SK-N-SH (cell line): ENCODE measurements around the gene AQP5. TPM values are rescaled to one million over a fixed set of nuclear protein-coding genes. Genes with fewer than 3 reads are reported as not detected.

Source experiments
- CTCF ChIA-PET: fragments of 300-600, 350-600 bp; formaldehyde crosslinking; extraction: SDS; loops from one replicate; lab custom pipeline; 2021; lab: Yijun Ruan, JAX
- POLR2A ChIA-PET: fragments of 350-600 bp; sonication (Branson Sonifier 250); formaldehyde crosslinking; extraction: SDS; loops from one replicate; lab custom pipeline; 2020; ENCODE audit warnings: antibody characterized with exemption, inconsistent platforms; lab: Yijun Ruan, JAX
- DNase-seq: peaks from one replicate; pipeline ENCODE4 v3.0.0; 2012
- H2AFZ ChIP-seq: fragments of 200-600 bp; sonication (generic); 2 replicates; pipeline ENCODE4 v1.8.1; 2016; ENCODE audit warnings: antibody characterized with exemption, mild to moderate bottlenecking, low read depth
- H3F3A ChIP-seq: fragments of 200-600 bp; sonication (generic); replicated peaks from 2 replicates; pipeline ENCODE3; 2016; ENCODE audit warnings: antibody characterized with exemption, mild to moderate bottlenecking; ENCODE audit not compliant: insufficient read depth
- H3K27ac ChIP-seq, 2 experiments: fragments of 200-500 bp in 1 of 2; fragments of 200-600 bp in 1 of 2; sonication (Bioruptor generic) in 1 of 2; sonication (generic), shearing (Covaris generic) in 1 of 2; 2 replicates each; pipeline versions ENCODE4 v1.5.1 to v1.6.1; 2014 to 2016; ENCODE audit warnings: low read depth in 2 of 2, inconsistent platforms in 1 of 2, low read length in 1 of 2, mild to moderate bottlenecking in 1 of 2, mixed read lengths in 1 of 2
- H3K27me3 ChIP-seq: fragments of 200-600 bp; sonication (generic), shearing (Covaris generic); 2 replicates; pipeline ENCODE4 v1.6.1; 2016; ENCODE audit warnings: mixed run types; ENCODE audit not compliant: insufficient read depth
- H3K36me3 ChIP-seq, 2 experiments: fragments of 200-500 bp in 1 of 2; fragments of 200-600 bp in 1 of 2; sonication (Bioruptor generic) in 1 of 2; sonication (generic) in 1 of 2; replicated peaks in 1 of 2; 2 replicates each; pipeline versions ENCODE3 to v1.5.1; 2014 to 2016; ENCODE audit warnings: low read length in 1 of 2, mild to moderate bottlenecking in 1 of 2; ENCODE audit not compliant: insufficient read depth in 2 of 2, control insufficient read depth in 1 of 2
- H3K4me1 ChIP-seq, 2 experiments: fragments of 200-500 bp in 1 of 2; fragments of 200-600 bp in 1 of 2; sonication (Bioruptor generic) in 1 of 2; sonication (generic), shearing (Covaris generic) in 1 of 2; 2 replicates each; pipeline versions ENCODE4 v1.5.1 to v1.6.1; 2014 to 2016; ENCODE audit warnings: low read depth in 1 of 2, low read length in 1 of 2, mixed run types in 1 of 2; ENCODE audit not compliant: insufficient read depth in 2 of 2, control insufficient read depth in 1 of 2
- H3K4me2 ChIP-seq: fragments of 200-600 bp; sonication (generic), shearing (Covaris generic); 2 replicates; pipeline ENCODE4 v1.6.1; 2017; ENCODE audit warnings: mixed run types
- H3K4me3 ChIP-seq, 2 experiments: fragments of 200-500 bp in 1 of 2; fragments of 200-600 bp in 1 of 2; sonication (Bioruptor generic) in 1 of 2; sonication (generic), shearing (Covaris generic) in 1 of 2; 2 replicates each; pipeline versions ENCODE4 v1.5.1 to v1.8.1; 2014 to 2016; ENCODE audit warnings: low read depth in 2 of 2, inconsistent platforms in 1 of 2, low read length in 1 of 2, mild to moderate bottlenecking in 1 of 2, mixed read lengths in 1 of 2, moderate library complexity in 1 of 2
- H3K79me2 ChIP-seq: fragments of 200-600 bp; sonication (generic); 2 replicates; pipeline ENCODE4 v1.8.1; 2017; ENCODE audit warnings: mild to moderate bottlenecking; ENCODE audit not compliant: insufficient read depth
- H3K9ac ChIP-seq: fragments of 200-600 bp; sonication (generic); 2 replicates; pipeline ENCODE4 v1.6.1; 2017; ENCODE audit warnings: mixed run types
- H3K9me2 ChIP-seq: fragments of 200-600 bp; sonication (generic); 2 replicates; pipeline ENCODE4 v1.6.1; 2017; ENCODE audit warnings: mixed run types
- H3K9me3 ChIP-seq: fragments of 200-600 bp; sonication (generic); 2 replicates; pipeline ENCODE4 v1.6.1; 2017; ENCODE audit warnings: mixed run types, mild to moderate bottlenecking, moderate library complexity
- H4K20me1 ChIP-seq: fragments of 200-600 bp; sonication (generic); 2 replicates; pipeline ENCODE4 v1.6.1; 2017; ENCODE audit warnings: mild to moderate bottlenecking, mixed run types; ENCODE audit not compliant: insufficient read depth
- ELF1 ChIP-seq: IDR thresholded peaks from 2 replicates; pipeline ENCODE4 v1.4.0; 2012
- FOSL2 ChIP-seq: IDR thresholded peaks from 2 replicates; pipeline ENCODE4 v1.4.0; 2012; ENCODE audit warnings: low read depth, mild to moderate bottlenecking, moderate library complexity, borderline replicate concordance
- FOXM1 ChIP-seq: IDR thresholded peaks from 2 replicates; pipeline ENCODE4 v1.4.0; 2012; ENCODE audit warnings: low read depth, mild to moderate bottlenecking
- GABPA ChIP-seq: IDR thresholded peaks from 2 replicates; pipeline ENCODE4 v1.4.0; 2012; ENCODE audit warnings: low read depth, mild to moderate bottlenecking
- MEF2A ChIP-seq: IDR thresholded peaks from 2 replicates; pipeline ENCODE4 v1.4.0; 2012; ENCODE audit warnings: low read depth, borderline replicate concordance
- POLR2AphosphoS5 ChIP-seq: IDR thresholded peaks from 2 replicates; pipeline ENCODE4 v1.6.1; 2012; ENCODE audit warnings: low read depth, low read length
- RAD21 ChIP-seq: IDR thresholded peaks from 2 replicates; pipeline ENCODE4 v1.6.1; 2012; ENCODE audit warnings: mild to moderate bottlenecking, low read length
- REST ChIP-seq: IDR thresholded peaks from 2 replicates; pipeline ENCODE4 v1.6.1; 2012; ENCODE audit warnings: mild to moderate bottlenecking, low read depth, low read length, moderate library complexity
- TCF12 ChIP-seq: IDR thresholded peaks from 2 replicates; pipeline ENCODE4 v1.4.0; 2012
- TEAD4 ChIP-seq: IDR thresholded peaks from 2 replicates; pipeline ENCODE4 v1.4.0; 2012; ENCODE audit warnings: mild to moderate bottlenecking, borderline replicate concordance; ENCODE audit not compliant: insufficient read depth
- WGBS: methylation state at CpG from one replicate; pipeline ENCODE4 v1.1.6; 2017; ENCODE audit warnings: low lambda C conversion rate; 5-methylcytosine and 5-hydroxymethylcytosine counted together
- polyA plus RNA-seq, 3 experiments: library from polyadenylated mRNA; depleted of rRNA; stranded (reverse); fragments of >200 nt; gene quantifications; 2 replicates each; pipeline ENCODE4 v1.2.3, GENCODE V29; 2012
- TF ChIP-seq, protein P1 (sequence below): IDR thresholded peaks from 2 replicates; pipeline ENCODE4 v1.4.0; 2012; ENCODE audit warnings: low read depth, borderline replicate concordance
- TF ChIP-seq, protein P2 (sequence below): IDR thresholded peaks from 2 replicates; pipeline ENCODE4 v1.4.0; 2012; ENCODE audit warnings: low read depth, borderline replicate concordance
- TF ChIP-seq, protein P3 (sequence below): fragments of 200-600 bp; sonication (generic); IDR thresholded peaks from 2 replicates; pipeline ENCODE4 v1.6.1; 2017; ENCODE audit warnings: antibody characterized with exemption, mild to moderate bottlenecking, moderate library complexity
- TF ChIP-seq, protein P4 (sequence below): IDR thresholded peaks from 2 replicates; pipeline ENCODE4 v1.4.0; 2012; ENCODE audit warnings: low read depth

The AQP5 gene
- polyA plus RNA-seq, 1 of the 3 experiments (the other 2 are of a cell fraction): 0.10 TPM

GRCh38 chr12:49917166-49917787 lies 44.4 kb upstream of the AQP5 start:
- 93% methylated on average over 11 of the region's 12 CpGs for WGBS
- Histone ChIP-seq H4K20me1 (no peaks in the 10 kb centered on the region), H3K9me2 (no peaks in the 10 kb centered on the region), H3K27ac (no peak overlapping the region), H3K9me3 (no peaks in the 10 kb centered on the region), H2AFZ (no peak overlapping the region), H3K4me2 (no peak overlapping the region), H3K9ac (no peak overlapping the region), H3F3A (no peaks in the 10 kb centered on the region), H3K79me2 (no peaks in the 10 kb centered on the region), H3K27me3 (no peaks in the 10 kb centered on the region), H3K36me3 (no peaks in the 10 kb centered on the region), H3K4me3 (no peak overlapping the region), H3K4me1 (peaks cover 4 to 7% of the 10 kb centered on the region in 2 experiments; a peak in 1 of 4 replicates)
- TF ChIP-seq FOSL2 (no peak), TCF12 (no peak), REST (no peak), ELF1 (no peak), MEF2A (no peak), RAD21 (no peak), GABPA (no peak), POLR2AphosphoS5 (no peak), TEAD4 (no peak), FOXM1 (no peak)
- TF ChIP-seq, protein P1, sequence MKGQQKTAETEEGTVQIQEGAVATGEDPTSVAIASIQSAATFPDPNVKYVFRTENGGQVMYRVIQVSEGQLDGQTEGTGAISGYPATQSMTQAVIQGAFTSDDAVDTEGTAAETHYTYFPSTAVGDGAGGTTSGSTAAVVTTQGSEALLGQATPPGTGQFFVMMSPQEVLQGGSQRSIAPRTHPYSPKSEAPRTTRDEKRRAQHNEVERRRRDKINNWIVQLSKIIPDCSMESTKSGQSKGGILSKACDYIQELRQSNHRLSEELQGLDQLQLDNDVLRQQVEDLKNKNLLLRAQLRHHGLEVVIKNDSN: no peak
- TF ChIP-seq, protein P2, sequence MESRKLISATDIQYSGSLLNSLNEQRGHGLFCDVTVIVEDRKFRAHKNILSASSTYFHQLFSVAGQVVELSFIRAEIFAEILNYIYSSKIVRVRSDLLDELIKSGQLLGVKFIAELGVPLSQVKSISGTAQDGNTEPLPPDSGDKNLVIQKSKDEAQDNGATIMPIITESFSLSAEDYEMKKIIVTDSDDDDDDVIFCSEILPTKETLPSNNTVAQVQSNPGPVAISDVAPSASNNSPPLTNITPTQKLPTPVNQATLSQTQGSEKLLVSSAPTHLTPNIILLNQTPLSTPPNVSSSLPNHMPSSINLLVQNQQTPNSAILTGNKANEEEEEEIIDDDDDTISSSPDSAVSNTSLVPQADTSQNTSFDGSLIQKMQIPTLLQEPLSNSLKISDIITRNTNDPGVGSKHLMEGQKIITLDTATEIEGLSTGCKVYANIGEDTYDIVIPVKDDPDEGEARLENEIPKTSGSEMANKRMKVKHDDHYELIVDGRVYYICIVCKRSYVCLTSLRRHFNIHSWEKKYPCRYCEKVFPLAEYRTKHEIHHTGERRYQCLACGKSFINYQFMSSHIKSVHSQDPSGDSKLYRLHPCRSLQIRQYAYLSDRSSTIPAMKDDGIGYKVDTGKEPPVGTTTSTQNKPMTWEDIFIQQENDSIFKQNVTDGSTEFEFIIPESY: no peak
- TF ChIP-seq, protein P3, sequence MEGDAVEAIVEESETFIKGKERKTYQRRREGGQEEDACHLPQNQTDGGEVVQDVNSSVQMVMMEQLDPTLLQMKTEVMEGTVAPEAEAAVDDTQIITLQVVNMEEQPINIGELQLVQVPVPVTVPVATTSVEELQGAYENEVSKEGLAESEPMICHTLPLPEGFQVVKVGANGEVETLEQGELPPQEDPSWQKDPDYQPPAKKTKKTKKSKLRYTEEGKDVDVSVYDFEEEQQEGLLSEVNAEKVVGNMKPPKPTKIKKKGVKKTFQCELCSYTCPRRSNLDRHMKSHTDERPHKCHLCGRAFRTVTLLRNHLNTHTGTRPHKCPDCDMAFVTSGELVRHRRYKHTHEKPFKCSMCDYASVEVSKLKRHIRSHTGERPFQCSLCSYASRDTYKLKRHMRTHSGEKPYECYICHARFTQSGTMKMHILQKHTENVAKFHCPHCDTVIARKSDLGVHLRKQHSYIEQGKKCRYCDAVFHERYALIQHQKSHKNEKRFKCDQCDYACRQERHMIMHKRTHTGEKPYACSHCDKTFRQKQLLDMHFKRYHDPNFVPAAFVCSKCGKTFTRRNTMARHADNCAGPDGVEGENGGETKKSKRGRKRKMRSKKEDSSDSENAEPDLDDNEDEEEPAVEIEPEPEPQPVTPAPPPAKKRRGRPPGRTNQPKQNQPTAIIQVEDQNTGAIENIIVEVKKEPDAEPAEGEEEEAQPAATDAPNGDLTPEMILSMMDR: no peak
- TF ChIP-seq, protein P4, sequence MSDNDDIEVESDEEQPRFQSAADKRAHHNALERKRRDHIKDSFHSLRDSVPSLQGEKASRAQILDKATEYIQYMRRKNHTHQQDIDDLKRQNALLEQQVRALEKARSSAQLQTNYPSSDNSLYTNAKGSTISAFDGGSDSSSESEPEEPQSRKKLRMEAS: no peak
- ChIA-PET CTCF (interaction anchor here (0.9 to 1.6 kb wide), 5 partner anchors 12 to 50 kb away, joined by 3 to 6 read pairs (median 4); no protein-coding TSS in a partner anchor), POLR2A (interaction anchor here (1.1 kb wide), 1 partner anchor 48 kb away, joined by 3 read pairs; no protein-coding TSS in a partner anchor)
- no peak for DNase-seq
